Activated CD8-positive, alpha-beta memory T cell treated with anti-CD3 and anti-CD28 coated beads, Interleukin-2, amount 10 ng/mL, durations not matched to agents 7 days and 5 days (primary cell): Measurements from ENCODE around the gene FMNL2. TPM values are rescaled to one million over a fixed set of nuclear protein-coding genes. Genes with fewer than 3 reads are reported as not detected.

Experiments used
- ATAC-seq: fragments of 150-1000 bp; cut with Tn5 transposase; one replicate; pipeline ENCODE4 v1.10.0; 2021; ENCODE audit warnings: moderate library complexity
- CTCF ChIA-PET: fragments of 350-600 bp; sonication (Branson Sonifier 250); formaldehyde crosslinking; loops from one replicate; lab custom pipeline; 2021; ENCODE audit warnings: antibody characterized with exemption; lab: Charles Lee
- DNase-seq: peaks from one replicate; pipeline ENCODE4 v3.0.0-alpha.2; 2020
- H3K27ac Mint-ChIP-seq: one replicate; pipeline ENCODE4 v1.8.0; 2021; ENCODE audit warnings: mild to moderate bottlenecking, mixed read lengths
- H3K27me3 Mint-ChIP-seq: one replicate; pipeline ENCODE4 v1.8.0; 2021; ENCODE audit warnings: mixed read lengths
- H3K36me3 Mint-ChIP-seq: one replicate; pipeline ENCODE4 v1.8.0; 2021; ENCODE audit warnings: mild to moderate bottlenecking, mixed read lengths
- H3K4me1 Mint-ChIP-seq: one replicate; pipeline ENCODE4 v1.8.0; 2021; ENCODE audit warnings: mixed read lengths
- H3K4me3 Mint-ChIP-seq: one replicate; pipeline ENCODE4 v1.8.0; 2021; ENCODE audit warnings: mild to moderate bottlenecking, moderate library complexity, mixed read lengths
- H3K9me3 Mint-ChIP-seq: one replicate; pipeline ENCODE4 v1.8.0; 2022; ENCODE audit warnings: low read depth, mixed read lengths
- total RNA-seq, 2 experiments: library from RNA; stranded (reverse); gene quantifications; one replicate each; pipeline ENCODE4 v1.2.3, GENCODE V29; 2021

The FMNL2 gene
- total RNA-seq, 2 experiments from 2014 or later = 0.26 to 0.56 TPM

DNA sequence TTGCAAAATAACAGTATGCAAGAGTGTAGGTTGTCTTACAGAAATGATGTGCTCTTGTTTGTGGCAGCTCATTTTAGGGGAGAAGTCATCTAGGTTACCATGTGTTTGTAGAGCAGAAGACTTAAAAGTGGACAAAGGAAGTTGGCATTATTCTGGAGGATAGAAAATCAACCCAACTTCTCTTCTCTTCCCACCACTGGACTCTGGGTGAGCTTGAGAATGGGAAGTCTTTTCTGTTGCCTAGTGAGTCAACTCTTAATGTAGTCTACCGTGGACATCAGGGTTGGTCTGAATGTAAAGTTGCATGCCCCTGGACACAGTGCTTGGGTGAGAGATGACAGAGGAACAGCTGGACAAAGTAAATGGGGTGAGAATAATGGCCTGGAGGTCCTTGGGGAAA lies 98.3 kb downstream of the FMNL2 start:
- Mint-ChIP-seq H3K4me1 (no peaks in the 10 kb centered on the region), H3K27me3 (peaks cover 22% of the 10 kb centered on the region), H3K27ac (no peak overlapping the region), H3K9me3 (no peaks in the 10 kb centered on the region), H3K4me3 (no peak overlapping the region), H3K36me3 (no peaks in the 10 kb centered on the region)
- ATAC-seq (no peak), DNase-seq (no peak)
- CTCF ChIA-PET = no interaction called here

DNA sequence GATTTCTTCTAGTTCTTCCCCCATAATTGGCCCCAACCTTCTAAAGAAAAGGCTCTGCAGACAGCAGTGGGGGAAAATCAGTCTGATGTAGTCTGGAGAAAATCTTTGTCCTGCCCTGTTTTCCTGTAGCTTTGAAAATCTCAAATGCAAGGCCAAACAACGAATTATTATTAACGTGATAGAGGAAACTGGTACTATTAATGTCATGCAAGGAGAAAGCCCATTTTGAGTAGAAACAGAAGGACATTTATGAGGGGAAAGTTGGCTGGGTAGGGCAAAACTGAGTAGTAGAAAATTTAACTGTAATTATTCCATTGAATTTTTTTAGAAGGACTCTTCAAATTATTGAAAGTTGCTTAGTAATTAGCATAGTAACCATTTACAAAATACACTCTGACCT lies 98.8 kb downstream of the FMNL2 start:
- ATAC-seq = no peak
- Mint-ChIP-seq H3K4me3 (no peak overlapping the region), H3K27ac (no peak overlapping the region), H3K9me3 (no peaks in the 10 kb centered on the region), H3K27me3 (peaks cover 21% of the 10 kb centered on the region), H3K4me1 (no peaks in the 10 kb centered on the region), H3K36me3 (no peaks in the 10 kb centered on the region)
- DNase-seq = no peak
- CTCF ChIA-PET = interaction anchor here (1.6 kb wide), 1 partner anchor 38 kb away, joined by 3 read pairs; no protein-coding TSS in a partner anchor

DNA sequence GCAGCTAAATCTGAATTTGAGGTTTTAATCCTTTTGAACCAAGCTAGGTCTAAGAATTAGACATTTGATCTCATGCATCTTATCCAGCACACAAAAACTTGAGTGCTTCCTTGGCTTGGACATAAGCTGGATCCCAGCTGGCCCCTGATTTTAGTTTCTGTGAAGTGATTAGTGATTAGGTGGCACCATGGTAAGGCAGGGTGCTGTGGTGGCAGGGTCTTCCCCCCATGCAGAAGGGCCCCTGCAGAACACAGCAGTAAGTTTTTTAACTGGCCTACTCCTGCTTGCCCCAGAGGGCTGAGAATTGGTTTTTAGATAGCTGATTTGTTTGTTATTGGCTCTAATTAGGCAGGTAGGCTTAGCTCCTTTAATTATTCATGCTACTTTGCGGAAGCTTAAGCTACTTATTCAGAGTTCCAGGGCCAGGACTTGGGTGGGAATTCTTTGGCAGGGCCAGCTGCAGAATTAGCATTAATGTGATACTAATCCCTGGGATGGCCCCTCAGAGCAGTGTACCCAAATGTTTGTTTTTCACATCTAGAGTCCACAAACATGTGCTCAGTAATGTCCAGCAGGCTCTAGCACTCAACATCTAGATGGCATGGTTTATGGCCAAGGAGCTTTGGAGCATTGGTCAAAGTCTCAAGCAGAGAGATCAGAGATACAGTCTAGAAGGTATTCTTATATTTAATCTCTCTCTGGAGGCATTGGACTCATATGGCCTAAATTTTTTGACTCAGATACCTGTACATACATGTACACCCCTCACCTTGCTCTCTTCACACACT lies 99.6 kb downstream of the FMNL2 start:
- Mint-ChIP-seq H3K9me3 (no peaks in the 10 kb centered on the region), H3K36me3 (no peaks in the 10 kb centered on the region), H3K4me3 (no peak overlapping the region), H3K27me3 (peaks cover 24% of the 10 kb centered on the region), H3K4me1 (no peaks in the 10 kb centered on the region), H3K27ac (no peak overlapping the region)
- DNase-seq (no peak), ATAC-seq (no peak)
- CTCF ChIA-PET = interaction anchor here (1.6 kb wide), 1 partner anchor 39 kb away, joined by 3 read pairs; no protein-coding TSS in a partner anchor

DNA sequence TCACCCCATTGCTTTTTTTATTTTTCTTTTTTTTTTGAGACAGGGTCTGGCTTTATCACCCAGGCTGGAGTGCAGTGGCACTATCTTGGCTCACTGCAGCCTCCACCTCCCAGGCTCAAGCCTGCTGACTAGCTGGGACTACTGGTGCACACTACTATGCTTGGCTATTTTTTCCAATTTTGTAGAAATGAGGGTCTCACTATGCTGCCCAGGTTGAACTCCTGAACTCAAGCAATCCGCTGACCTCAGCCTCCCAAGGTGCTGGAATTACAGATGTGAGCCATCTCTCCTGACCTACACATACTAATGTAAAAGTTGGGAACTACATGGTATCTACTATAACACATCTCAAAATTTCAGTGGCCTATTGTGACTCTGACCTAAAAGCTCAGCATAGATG lies 101.2 kb downstream of the FMNL2 start:
- H3K4me1 Mint-ChIP-seq = no peaks in the 10 kb centered on the region
- H3K27me3 Mint-ChIP-seq = peaks cover 30% of the 10 kb centered on the region
- no peaks in the 10 kb centered on the region for H3K36me3 Mint-ChIP-seq
- DNase-seq (no peak), ATAC-seq (no peak)
- no peaks in the 10 kb centered on the region for H3K9me3 Mint-ChIP-seq
- H3K4me3 Mint-ChIP-seq = no peak overlapping the region
- no peak overlapping the region for H3K27ac Mint-ChIP-seq
- CTCF ChIA-PET = no interaction called here

DNA sequence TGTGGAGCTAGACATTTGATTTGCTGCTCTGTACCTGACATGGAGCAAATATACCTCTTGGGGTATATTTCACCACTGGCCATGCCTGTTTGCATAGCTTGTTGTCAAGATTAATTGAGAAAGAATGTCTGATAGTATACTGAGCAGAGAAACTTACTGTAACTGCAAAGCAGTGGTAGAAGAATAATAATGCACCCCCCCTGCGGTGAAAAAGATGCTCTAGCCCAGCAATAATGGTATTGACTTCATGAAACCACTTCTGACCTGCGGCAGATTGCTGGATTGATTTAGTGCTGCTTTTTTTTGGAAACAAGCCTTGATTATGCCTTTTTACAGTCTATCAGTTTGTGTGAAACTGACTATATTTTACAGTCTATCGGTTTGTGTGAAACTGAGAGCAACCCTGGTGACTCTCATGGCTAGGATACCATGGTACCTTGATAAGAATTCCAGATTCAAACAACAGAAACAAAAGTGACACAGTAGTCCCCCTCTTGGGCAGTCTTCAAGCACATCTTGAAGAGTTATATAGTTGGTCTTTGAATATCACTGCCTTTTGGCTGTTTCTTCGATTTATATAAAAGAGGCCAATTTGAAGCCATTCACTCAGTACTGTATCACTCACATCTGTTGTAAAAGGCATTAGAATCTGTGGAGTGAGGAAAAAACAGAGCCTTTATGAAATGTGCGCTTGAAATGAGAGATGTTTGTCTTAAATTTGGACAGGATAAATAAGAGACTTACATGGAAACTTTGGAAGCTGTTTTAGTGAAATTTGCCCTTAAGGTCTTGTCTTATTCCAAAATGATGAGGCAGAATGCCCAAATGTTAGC lies 102.5 kb downstream of the FMNL2 start:
- Mint-ChIP-seq H3K27me3 (peaks cover 23% of the 10 kb centered on the region), H3K27ac (no peak overlapping the region), H3K9me3 (no peaks in the 10 kb centered on the region), H3K4me1 (no peaks in the 10 kb centered on the region), H3K4me3 (no peak overlapping the region), H3K36me3 (no peaks in the 10 kb centered on the region)
- CTCF ChIA-PET = no interaction called here
- ATAC-seq = no peak
- no peak for DNase-seq

DNA sequence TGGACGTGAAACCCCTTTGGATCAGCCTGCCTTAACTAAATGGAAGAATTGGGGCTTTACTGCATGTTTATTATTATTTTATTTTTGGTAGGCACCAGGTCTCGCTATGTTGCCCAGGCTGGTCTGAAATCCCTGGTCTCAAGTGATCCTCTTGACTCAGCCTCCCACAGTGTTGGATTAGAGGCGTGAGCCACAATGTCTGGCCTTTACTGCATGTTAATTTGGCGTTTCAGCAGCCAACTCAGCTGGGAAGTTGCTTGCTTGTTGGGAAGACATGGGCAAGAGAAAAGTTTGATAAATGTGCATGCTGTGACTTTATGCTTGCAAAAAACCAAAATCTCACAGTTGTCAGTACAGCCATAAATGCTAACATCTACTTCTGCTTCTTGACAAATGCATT lies 105.1 kb downstream of the FMNL2 start:
- Mint-ChIP-seq H3K4me1 (no peaks in the 10 kb centered on the region), H3K9me3 (no peaks in the 10 kb centered on the region), H3K4me3 (no peak overlapping the region), H3K27me3 (peaks cover 22% of the 10 kb centered on the region), H3K36me3 (no peaks in the 10 kb centered on the region), H3K27ac (no peak overlapping the region)
- CTCF ChIA-PET = no interaction called here
- DNase-seq (no peak), ATAC-seq (no peak)

DNA sequence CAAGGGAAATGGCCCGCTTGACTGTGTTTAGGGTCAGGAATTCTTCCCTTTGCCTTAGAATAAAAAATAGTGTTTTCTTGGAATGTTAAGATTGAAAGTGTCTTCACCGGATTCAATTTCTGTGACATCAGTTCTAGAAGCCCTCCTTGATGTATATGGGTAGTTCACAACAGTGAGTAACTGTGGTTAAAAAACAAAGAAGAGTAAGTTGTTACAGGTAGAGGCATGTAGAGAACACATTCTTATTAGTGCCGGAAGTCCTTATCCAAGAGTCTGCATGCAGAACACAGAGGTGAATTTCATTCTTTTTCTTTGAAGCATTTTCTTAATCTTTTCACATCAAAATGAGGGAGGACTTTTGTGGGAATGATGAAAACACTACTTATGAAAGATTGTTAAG lies 105.5 kb downstream of the FMNL2 start:
- no peak for ATAC-seq
- no peak for DNase-seq
- peaks cover 22% of the 10 kb centered on the region for H3K27me3 Mint-ChIP-seq
- H3K36me3 Mint-ChIP-seq = no peaks in the 10 kb centered on the region
- CTCF ChIA-PET = no interaction called here
- H3K9me3 Mint-ChIP-seq = no peaks in the 10 kb centered on the region
- no peaks in the 10 kb centered on the region for H3K4me1 Mint-ChIP-seq
- H3K27ac Mint-ChIP-seq = no peak overlapping the region
- H3K4me3 Mint-ChIP-seq = no peak overlapping the region

DNA sequence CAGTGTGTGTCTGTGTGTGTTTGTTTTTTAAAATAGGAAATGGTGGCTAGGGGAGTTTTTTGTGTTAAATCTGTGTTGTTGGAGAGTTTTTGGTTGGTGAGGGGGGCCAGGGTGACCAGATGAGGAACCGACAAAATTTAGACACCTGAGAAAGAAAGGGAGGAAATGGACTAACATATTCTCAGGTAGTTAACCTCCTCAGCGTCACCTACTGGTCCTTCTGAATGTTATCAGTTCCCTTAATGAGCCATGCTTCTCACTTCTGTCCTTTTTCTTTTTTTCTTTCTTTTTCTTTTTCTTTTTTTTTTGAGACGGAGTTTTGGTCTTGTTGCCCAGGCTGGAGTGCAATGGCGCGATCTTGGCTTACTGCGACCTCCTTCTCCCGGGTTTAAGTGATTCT lies 107.0 kb downstream of the FMNL2 start:
- CTCF ChIA-PET = no interaction called here
- Mint-ChIP-seq H3K4me3 (no peak overlapping the region), H3K27ac (no peak overlapping the region), H3K36me3 (no peaks in the 10 kb centered on the region), H3K9me3 (no peaks in the 10 kb centered on the region), H3K27me3 (peaks cover 26% of the 10 kb centered on the region), H3K4me1 (no peaks in the 10 kb centered on the region)
- ATAC-seq (no peak), DNase-seq (no peak)

DNA sequence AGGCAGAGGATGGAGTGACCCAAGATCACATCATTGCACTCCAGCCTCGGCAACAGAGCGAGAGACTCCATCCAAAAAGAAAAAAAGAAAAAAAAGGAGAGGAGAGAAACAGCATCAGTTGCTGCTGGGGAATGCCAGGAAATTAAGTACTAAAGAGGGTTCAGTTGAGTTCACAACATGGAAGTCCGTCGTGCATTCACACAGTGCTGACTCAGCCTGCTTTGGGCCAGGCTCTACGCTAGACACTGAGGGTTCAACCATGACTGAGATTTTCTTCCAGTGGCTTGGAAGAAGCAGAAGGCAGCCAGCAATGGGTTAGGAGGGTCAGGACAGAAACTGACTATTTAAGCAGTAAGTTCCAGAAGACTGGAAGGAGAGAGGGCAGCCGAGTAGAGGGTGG lies 108.8 kb downstream of the FMNL2 start:
- CTCF ChIA-PET = interaction anchor here (1.2 kb wide), 1 partner anchor 191 kb away, joined by 4 read pairs; no protein-coding TSS in a partner anchor
- DNase-seq = no peak
- no peaks in the 10 kb centered on the region for H3K36me3 Mint-ChIP-seq
- H3K9me3 Mint-ChIP-seq = no peaks in the 10 kb centered on the region
- no peak for ATAC-seq
- no peak overlapping the region for H3K27ac Mint-ChIP-seq
- H3K4me3 Mint-ChIP-seq = no peak overlapping the region
- H3K4me1 Mint-ChIP-seq = no peaks in the 10 kb centered on the region
- H3K27me3 Mint-ChIP-seq = peaks cover 22% of the 10 kb centered on the region

DNA sequence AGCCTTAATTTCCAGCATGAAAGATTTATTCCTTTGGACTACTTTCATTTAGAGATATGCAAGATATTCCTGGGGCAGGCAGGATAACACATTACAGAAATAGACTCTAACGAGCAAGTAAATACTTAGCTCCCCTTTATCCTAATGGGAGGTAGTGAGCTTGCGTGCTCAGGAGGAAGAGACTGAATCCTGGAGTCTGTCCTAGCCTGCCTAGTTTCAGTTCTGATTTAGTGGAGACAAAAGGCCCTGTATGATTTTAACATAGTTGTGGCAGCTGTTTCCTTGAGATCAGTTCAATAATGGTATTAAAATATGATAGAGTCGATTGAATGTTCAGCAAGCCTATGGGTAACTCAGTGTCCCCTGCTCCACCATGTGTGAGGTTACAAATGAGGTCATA lies 109.5 kb downstream of the FMNL2 start:
- CTCF ChIA-PET = no interaction called here

DNA sequence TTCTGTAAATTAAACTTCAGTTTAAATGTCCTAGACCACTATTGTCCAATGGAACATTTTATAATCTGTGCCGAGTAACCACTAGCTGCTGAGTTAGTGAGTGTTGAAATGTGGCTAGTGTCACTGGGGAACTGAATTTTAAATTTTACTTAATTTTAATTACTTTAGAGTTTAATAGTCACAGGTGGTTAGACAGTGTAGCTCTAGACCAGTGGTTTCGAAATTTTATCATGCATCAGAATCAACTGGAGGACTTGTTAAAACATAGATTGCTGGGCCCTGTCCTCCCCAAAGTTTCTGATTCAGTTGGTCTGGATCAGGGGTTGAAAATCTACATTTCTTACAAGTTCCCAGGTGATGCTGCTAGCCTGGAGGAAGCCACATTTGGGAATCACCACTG lies 110.4 kb downstream of the FMNL2 start:
- no peaks in the 10 kb centered on the region for H3K36me3 Mint-ChIP-seq
- peaks cover 20% of the 10 kb centered on the region for H3K27me3 Mint-ChIP-seq
- no peaks in the 10 kb centered on the region for H3K4me1 Mint-ChIP-seq
- ATAC-seq (no peak), DNase-seq (no peak)
- CTCF ChIA-PET = no interaction called here
- no peaks in the 10 kb centered on the region for H3K9me3 Mint-ChIP-seq
- no peak overlapping the region for H3K4me3 Mint-ChIP-seq
- H3K27ac Mint-ChIP-seq = no peak overlapping the region

More for the DNA sequence above, 109.5 kb downstream of the FMNL2 start:
- ATAC-seq (no peak), DNase-seq (no peak)
- H3K9me3 Mint-ChIP-seq = no peaks in the 10 kb centered on the region
- no peak overlapping the region for H3K27ac Mint-ChIP-seq
- H3K4me1 Mint-ChIP-seq = no peaks in the 10 kb centered on the region
- H3K4me3 Mint-ChIP-seq = no peak overlapping the region
- no peaks in the 10 kb centered on the region for H3K36me3 Mint-ChIP-seq
- H3K27me3 Mint-ChIP-seq = peaks cover 23% of the 10 kb centered on the region

DNA sequence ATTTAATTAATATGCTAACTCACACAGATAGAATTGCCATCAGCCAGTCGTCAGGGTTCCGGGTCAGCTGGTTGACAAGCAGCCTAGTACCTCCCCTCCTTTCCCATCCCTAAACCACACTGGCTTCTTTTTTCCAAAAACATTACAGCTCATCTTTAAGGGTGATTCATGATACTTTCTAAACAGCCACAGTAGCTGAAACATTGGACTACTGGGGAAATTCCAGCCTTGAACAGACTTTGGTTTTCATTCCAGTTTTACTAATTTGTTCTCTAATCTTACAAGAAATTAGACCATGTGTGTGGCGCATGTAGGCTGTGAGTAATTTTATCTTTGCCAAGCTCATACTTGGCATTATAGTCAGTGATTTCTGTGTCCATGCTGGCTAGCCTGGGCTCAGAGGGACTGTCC lies 110.8 kb downstream of the FMNL2 start:
- H3K9me3 Mint-ChIP-seq = no peaks in the 10 kb centered on the region
- DNase-seq (no peak), ATAC-seq (no peak)
- H3K27me3 Mint-ChIP-seq = peaks cover 19% of the 10 kb centered on the region
- no peaks in the 10 kb centered on the region for H3K36me3 Mint-ChIP-seq
- no peak overlapping the region for H3K27ac Mint-ChIP-seq
- no peak overlapping the region for H3K4me3 Mint-ChIP-seq
- CTCF ChIA-PET = no interaction called here
- no peaks in the 10 kb centered on the region for H3K4me1 Mint-ChIP-seq

DNA sequence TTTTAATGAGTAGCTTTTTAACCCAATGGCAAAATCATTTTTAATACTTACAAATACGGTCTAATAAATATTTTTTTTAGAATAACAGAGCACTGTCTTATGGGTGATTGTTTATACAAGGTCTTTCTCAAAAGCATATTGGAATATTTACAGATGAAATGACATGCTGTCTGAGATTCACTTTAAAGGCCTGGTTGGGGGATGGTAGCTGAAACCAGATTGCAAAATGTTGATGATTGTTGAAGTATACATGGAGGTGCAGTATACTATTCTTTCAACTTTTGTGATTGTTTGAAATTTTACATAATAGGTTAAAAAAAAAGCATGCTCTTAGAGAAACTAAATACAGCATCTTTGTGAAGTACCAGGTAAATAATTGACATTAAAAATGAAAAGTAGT lies 111.2 kb downstream of the FMNL2 start:
- no peaks in the 10 kb centered on the region for H3K4me1 Mint-ChIP-seq
- ATAC-seq (no peak), DNase-seq (no peak)
- CTCF ChIA-PET = no interaction called here
- no peaks in the 10 kb centered on the region for H3K36me3 Mint-ChIP-seq
- no peaks in the 10 kb centered on the region for H3K9me3 Mint-ChIP-seq
- H3K27me3 Mint-ChIP-seq = peaks cover 19% of the 10 kb centered on the region
- H3K4me3 Mint-ChIP-seq = no peak overlapping the region
- H3K27ac Mint-ChIP-seq = no peak overlapping the region

DNA sequence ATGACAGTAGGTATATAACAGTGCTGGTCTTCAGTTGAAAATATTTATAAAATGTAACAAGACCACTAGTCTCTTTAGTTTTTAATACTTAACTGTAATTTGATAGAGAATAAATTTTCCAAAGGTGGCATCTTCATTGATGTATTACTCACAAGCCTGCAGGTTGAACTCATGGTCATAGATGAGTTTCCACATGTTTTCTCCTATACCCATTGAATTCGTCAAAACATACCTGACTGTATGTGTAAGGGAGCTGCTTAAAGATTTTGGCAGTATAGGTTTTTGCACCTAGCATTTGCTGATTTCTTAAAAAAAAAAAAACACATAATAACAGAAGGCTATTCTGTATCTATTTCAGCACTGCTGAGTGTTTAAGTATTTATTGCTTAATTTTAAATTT lies 112.9 kb downstream of the FMNL2 start:
- H3K27ac Mint-ChIP-seq = no peak overlapping the region
- no peaks in the 10 kb centered on the region for H3K4me1 Mint-ChIP-seq
- no peak overlapping the region for H3K4me3 Mint-ChIP-seq
- DNase-seq = no peak
- peaks cover 21% of the 10 kb centered on the region for H3K27me3 Mint-ChIP-seq
- no peaks in the 10 kb centered on the region for H3K36me3 Mint-ChIP-seq
- no peak for ATAC-seq
- H3K9me3 Mint-ChIP-seq = no peaks in the 10 kb centered on the region
- CTCF ChIA-PET = no interaction called here
